Measurements from ENCODE around the gene CAST.

Gene CAST

DNA sequence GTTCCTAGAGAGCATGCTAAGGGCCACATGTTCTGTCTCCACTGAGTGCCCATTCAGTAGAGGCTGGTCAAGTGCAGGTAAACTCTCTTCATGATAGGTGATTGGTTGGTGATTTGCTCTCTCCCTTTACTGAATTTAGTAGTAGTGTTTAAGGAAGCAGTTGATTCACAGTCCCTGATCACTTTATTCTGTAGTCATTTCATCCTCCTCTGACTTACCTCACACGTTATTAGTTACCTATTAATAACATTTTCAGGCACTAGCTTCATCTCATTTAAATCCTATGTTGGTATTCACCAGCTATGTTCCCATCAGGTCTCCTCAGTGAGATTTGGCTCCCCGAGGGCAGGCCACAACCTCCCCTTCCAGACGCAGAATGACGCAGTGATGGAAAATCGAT, 93.7 kb downstream of the CAST start:
- intact Hi-C loops (cut with DNase I) = loop anchor here (10.0 kb wide), 2 partner anchors 49 to 189 kb away; partner anchors contain the start of gene ERAP1
- no peak for DNase-seq

- intact Hi-C loops (cut with DNase I) = loop anchor here (10.0 kb wide), 2 partner anchors 48 to 188 kb away; partner anchors contain the start of gene ERAP1
- no peak for DNase-seq
Measured at GRCh38 chr5:96756985-96757384, 94.8 kb downstream of the CAST start.

DNA sequence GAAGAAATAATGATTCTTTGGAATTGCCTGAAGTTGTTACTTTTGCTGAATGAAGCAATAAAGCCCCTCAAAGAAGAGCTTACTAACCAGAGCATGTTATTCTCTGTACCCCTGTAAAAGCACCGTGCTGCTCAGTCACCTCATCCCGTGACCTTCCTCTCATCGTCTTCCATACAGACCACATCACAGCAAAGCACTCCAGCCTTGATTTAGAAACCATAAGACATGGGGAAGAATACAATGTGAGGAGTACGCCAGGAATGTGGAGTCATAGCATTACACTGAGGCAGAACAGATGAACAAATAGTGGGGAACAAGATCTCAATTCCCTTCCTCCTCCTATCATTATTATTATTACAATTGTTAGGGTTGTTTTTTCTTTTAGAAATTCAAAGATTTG, 96.4 kb downstream of the CAST start:
- DNase-seq = no peak
- intact Hi-C loops (cut with DNase I) = loop anchor here (10.0 kb wide), 2 partner anchors 46 to 186 kb away; partner anchors contain the start of gene ERAP1

GRCh38 chr5:96761618-96762017, 99.4 kb downstream of the CAST start:
- DNase-seq = no peak
- intact Hi-C loops (cut with DNase I) = no loop called here

- intact Hi-C loops (cut with DNase I) = no loop called here
Measured at GRCh38 chr5:96763026-96763425, 100.8 kb downstream of the CAST start.

GRCh38 chr5:96765043-96765442, 102.9 kb downstream of the CAST start:
- intact Hi-C loops (cut with DNase I) = no loop called here
- no peak for DNase-seq

More at GRCh38 chr5:96763026-96763425, 100.8 kb downstream of the CAST start:
- no peak for DNase-seq

DNA sequence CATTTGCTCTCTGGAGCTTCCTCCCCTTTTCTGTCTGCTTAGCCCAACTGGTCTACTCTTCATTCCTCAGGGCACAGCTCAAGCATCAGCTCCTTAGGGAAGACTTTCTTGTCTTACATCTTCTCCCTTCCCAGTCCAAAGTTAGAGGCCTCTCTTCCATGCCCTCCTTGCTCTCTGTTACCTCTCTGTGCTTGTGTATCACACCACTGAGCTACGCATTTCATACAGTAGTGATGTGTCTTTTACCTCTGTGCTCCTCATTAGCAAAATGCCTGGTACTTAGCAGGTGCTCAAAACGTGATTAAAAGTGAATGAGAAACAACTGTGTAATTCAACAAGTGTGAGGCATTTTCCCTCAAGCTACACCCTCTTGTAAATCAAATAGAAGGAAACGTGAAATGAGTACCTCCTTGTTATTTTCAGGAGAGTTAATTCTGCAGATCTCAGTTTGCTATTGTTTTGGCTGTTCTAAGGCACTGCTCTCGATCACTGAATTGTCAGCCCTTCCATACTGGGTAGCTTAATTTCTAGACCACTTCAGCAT, 106.6 kb downstream of the CAST start:
- DNase-seq = no peak
- intact Hi-C loops (cut with DNase I) = no loop called here

- no peak for DNase-seq
Measured at GRCh38 chr5:96771395-96771794, 109.2 kb downstream of the CAST start.

GRCh38 chr5:96772111-96772510, 109.9 kb downstream of the CAST start:
- no peak for DNase-seq
- intact Hi-C loops (cut with DNase I) = no loop called here

More at GRCh38 chr5:96771395-96771794, 109.2 kb downstream of the CAST start:
- intact Hi-C loops (cut with DNase I) = no loop called here

DNA sequence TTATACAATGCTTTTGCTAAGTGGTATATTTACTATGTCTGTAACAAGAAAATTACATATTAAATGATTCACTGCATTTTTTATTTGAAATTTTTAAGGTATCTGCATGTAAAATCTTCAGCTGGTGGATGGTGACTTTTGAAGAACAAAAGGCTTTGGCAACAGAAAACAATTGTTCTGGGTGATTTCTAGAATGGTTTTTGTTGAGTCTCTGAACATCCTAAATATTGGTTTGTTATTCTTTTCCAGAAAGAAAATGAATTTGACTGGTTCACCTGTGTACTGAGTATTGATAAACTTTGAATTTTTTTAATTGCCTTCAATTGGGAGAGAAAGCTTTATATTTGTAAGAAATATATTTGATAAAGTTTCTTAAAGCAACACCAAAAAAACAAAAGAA, 110.4 kb downstream of the CAST start:
- intact Hi-C loops (cut with DNase I) = no loop called here
- no peak for DNase-seq

GRCh38 chr5:96775050-96775449, 112.9 kb downstream of the CAST start:
- no peak for DNase-seq
- intact Hi-C loops (cut with DNase I) = no loop called here

DNA sequence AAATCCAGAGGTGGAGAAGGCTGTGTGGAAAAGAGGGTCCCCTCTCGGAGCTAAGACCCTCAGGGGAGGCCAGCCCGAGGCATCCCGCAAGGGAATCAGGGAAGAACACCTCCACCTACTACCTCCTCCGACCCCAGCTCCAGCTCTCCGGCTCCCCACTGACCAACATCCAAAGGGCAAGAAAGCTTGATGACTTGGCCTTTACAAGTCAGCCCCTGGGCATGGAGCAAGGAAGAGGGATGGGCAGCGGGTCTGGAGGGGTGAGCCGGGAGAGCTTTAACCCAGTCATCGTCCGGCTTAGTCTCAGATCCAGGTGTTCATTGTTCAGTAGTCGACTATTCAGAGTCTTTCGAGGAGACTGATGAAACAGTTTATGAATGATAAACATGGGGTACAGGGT, 113.5 kb downstream of the CAST start:
- no peak for DNase-seq
- intact Hi-C loops (cut with DNase I) = no loop called here

- intact Hi-C loops (cut with DNase I) = no loop called here
- no peak for DNase-seq
Measured at GRCh38 chr5:96776621-96777020, 114.4 kb downstream of the CAST start.

DNA sequence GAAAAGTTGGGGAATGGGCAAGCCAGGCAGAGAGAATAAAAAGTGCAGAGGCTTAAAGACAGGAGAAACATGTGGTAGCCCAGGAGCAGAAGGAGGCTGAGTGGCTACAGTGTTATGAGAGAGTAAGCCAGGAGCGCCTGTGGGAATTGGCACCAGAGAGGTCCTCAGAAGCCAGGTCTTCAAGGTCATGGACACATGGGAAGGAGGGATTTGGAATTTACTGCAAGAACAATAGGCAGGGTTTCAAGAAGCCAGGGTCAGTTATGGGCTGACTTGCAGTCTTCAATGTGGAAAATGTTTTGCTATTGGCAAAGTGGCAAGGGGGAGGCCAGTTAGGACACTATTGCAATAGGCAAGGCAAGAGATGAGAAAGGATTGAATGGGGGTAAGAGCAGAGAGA, 116.2 kb downstream of the CAST start:
- intact Hi-C loops (cut with DNase I) = no loop called here

DNA sequence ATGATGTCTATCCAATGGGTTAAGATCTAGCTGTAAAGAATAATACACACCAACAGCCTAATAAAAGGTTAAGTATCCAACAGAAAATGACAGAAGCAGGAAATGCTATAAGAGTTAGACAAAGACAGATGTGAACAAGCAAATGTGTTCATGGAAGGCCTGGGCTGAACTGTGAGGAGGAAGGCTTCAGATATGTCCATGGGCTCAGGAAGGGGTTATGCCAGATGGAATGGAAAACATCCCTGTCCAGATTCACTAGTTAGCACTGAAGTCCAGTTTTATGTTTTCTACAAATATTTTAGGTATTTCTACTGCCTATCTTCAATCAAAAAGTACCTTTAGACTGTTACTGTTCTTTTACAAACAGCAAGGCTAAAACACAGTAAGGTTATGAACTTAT, 118.5 kb downstream of the CAST start:
- intact Hi-C loops (cut with DNase I) = no loop called here
- no peak for DNase-seq

More for the DNA sequence above, 116.2 kb downstream of the CAST start:
- no peak for DNase-seq

DNA sequence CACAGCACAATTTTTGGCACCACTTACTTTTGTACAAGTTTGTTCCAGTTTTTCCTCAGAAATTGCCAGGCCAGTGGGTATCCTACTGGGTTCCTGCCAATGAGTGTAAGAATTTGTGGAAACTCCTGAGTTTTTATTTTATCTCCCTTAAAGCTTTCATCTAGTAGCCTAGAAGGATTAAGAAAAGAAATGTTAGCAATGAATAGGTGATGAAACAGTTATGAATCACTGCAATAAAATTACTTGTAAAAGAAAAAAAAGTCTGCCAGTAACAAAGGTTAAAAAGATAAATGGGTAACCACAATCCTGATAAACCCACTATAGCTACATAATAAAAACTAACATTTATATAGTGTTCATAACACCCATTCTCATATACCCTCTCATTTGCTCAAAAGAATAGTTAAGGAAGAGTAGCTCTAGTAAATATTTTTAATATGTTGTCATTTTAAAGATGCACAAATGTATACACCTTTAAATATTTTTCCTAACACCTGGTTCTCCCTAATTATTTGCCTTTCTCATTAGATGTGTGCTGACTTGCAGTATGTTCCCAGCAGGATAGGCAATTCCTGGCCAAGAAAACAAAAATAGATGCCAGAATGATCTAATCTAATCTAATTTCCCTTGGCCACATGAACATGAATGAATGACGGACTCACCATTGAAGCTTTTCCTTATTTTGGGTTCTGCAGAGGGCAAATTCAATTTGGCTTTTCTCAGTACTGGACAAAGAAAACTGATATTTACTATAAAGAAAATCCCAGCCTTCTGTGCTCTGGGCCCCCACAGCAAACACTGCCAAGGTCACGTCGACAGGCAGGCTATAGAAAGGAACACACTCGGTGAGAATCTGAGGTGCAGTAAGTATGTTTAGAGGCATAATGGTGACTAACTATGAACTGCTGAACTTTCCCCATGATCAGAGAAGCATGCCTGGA, 119.1 kb downstream of the CAST start:
- no peak for DNase-seq
- intact Hi-C loops (cut with DNase I) = no loop called here

GRCh38 chr5:96783326-96783725, 121.2 kb downstream of the CAST start:
- intact Hi-C loops (cut with DNase I) = no loop called here
- DNase-seq = no peak

DNA sequence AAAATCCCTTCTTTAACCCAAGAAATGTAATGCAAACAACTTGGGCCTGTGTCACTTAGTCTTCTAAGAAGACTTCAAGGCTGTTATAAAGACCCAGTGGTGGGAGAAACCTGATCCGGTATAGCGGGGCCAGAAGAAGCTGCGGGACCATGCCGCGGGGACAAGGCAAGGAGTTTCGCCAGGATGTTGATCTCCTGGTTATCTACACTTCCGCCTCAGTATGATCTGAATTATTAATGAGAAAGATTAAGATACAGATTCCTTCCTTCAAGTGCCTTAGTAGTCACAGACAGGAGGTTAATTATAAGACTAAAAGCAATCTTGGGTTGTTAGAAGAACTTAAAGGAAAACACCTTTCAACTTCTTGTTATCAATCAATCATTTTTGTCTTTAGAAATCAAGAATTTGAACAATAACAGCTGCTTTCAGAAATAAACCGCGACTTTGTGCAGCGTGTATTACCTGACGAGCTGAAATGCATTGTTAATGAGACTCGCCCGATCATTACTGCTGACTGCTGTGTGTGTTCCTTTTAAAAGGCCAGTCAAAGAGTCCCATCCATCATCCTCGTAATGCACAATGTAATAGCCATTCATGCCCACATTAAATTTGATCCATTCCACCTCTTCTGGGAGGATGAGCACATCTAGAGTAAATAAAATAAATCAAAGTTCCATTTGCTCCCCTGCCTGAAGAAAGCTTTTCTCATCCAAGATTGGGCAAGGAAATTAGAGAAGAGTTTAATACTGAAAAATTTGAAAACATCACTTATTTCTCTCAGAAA, 123.3 kb downstream of the CAST start:
- intact Hi-C loops (cut with DNase I) = no loop called here
- DNase-seq = no peak

DNA sequence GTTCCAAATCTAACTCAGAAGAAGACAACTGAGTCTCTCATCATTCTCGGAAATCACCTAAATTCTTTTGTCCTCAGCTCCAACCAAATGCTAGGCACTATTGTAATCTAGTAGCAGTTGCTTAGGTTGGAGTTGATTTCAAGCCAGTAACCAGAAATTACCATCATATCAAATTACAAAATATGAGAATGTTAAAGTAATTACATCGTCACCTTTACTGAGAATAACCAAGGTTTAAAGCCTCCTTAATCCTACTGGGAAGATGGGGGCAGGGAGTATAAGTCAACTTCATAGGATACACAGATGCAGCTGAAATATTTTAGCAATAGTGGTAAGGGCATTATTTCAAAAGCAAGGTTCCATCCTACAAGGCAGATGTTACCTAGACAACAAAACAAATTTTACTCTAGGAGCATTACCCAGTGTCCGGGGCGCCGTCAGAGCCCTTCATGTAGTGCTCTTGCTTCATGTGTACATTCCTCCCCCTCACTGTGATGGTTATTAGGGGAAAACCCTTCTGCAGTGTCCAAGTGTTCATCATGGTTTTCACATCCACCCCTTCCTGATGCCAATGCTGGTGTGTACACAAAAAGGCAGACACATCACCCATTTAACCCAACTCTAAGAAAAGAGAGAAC, 126.1 kb downstream of the CAST start:
- intact Hi-C loops (cut with DNase I) = no loop called here

More for the DNA sequence above, 126.1 kb downstream of the CAST start:
- DNase-seq = no peak
